Epithelial cell of proximal tubule (primary cell): ENCODE results near the gene GLIS2. TPM values are rescaled to one million over a fixed set of nuclear protein-coding genes. Genes with fewer than 3 reads are reported as not detected.

Experiments used
- DNase-seq: peaks from one replicate; pipeline ENCODE4 v3.0.0-alpha.2; 2011; ENCODE audit warnings: low read depth
- H3K4me3 ChIP-seq: 2 replicates; pipeline ENCODE4 v1.5.1; 2011; ENCODE audit warnings: low read depth, mild to moderate bottlenecking, low read length
- CTCF ChIP-seq: conservative IDR thresholded peaks from 2 replicates; pipeline ENCODE4 v1.5.1; 2012; ENCODE audit warnings: low read depth, mild to moderate bottlenecking, low read length
- total RNA-seq: library from RNA; depleted of rRNA; stranded (reverse); fragments of >200 nt; gene quantifications from 2 replicates; pipeline ENCODE4 v1.2.3, GENCODE V29; 2015

The GLIS2 gene
- total RNA-seq, 1 donor from 2014 or later = 4.6 TPM

- TF ChIP-seq CTCF = no peak
- no peak overlapping the region for H3K4me3 ChIP-seq
- no peak for DNase-seq
Measured at GRCh38 chr16:4381072-4381934, 65.4 kb downstream of the GLIS2 start.

- no peak overlapping the region for H3K4me3 ChIP-seq
- no peak for DNase-seq
- no peak for TF ChIP-seq CTCF
Measured at GRCh38 chr16:4381935-4382794, 66.3 kb downstream of the GLIS2 start.

GRCh38 chr16:4382795-4383357 is 67.0 kb downstream of the GLIS2 start:
- no peak for DNase-seq
- TF ChIP-seq CTCF = no peak
- H3K4me3 ChIP-seq = no peak overlapping the region

GRCh38 chr16:4383591-4384444 is 68.0 kb downstream of the GLIS2 start:
- no peak for DNase-seq
- TF ChIP-seq CTCF = no peak
- H3K4me3 ChIP-seq = no peak overlapping the region

- TF ChIP-seq CTCF = no peak
- no peak overlapping the region for H3K4me3 ChIP-seq
- DNase-seq = no peak
Measured at GRCh38 chr16:4384509-4384942, 68.7 kb downstream of the GLIS2 start.
